Left forelimb (tissue), 1 donor: ENCODE measurements around the gene HTR3C.

Source experiments
- DNase-seq: peaks from one replicate; pipeline ENCODE4 v3.0.0-alpha.2; 2018; ENCODE audit warnings: low spot score

Gene HTR3C

GRCh38 chr3:184092199-184092598 is 39.4 kb downstream of the HTR3C start:
- no peak for DNase-seq

DNA sequence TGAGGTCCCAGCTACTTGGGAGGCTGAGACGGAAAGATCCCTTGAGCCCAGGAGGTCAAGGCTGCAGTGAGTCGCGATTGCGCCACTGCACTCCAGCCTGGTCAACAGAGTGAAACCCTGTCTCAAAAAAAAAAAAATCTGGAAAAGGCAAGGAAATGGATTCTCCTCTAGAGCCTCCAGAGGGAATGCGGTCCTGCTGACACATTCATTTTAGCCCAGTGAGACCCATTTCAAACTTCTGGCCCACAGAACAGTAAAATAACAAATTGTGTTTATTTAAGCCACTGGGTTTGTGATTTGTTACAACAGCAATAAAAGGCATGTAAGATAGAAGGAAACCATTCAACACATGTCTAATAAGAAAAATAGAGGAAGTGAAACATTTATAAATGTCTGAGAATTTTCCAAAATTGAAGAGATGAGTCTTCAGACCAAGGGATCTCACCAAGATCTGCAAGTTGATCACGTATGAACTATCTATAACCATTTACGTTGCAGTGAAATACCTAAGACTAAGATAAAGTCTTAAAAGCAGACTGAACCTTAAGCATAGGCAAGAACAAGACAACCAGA is 44.0 kb downstream of the HTR3C start, which contains the start of gene HTR3E:
TSS of gene HTR3E (plus strand) at position 254 of the 573 bp plus-strand sequence. CDS start 466 bp downstream, outside the sequence.
- no peak for DNase-seq

DNA sequence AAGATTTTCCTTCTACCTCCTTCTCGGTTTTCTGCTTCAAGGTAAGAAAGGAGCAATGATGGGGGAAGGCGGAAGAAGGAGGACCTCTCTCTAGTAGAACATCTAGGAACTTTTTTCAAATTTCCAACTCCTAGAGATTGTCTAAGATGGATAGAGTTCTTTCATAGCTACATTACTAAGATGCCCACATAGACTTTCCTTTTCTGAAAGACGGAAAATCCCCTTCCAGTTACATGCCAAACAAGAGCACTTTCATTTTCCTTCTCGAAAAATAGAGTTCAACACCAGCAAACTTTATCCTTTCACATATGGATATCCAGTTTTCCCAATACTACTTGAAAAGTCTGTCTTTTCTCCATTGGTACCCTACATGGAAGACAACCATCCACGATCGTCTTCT is 44.7 kb downstream of the HTR3C start:
- DNase-seq, result no peak

- DNase-seq, result no peak
These were observed 47.2 kb downstream of the HTR3C start for GRCh38 chr3:184099806-184100686.
